HepG2 (cell line): ENCODE measurements around the gene ENO3. TPM values are rescaled to one million over a fixed set of nuclear protein-coding genes. Genes with fewer than 3 reads are reported as not detected.

Experiments
- ARHGAP35 ChIP-seq: sonication (generic); formaldehyde crosslinking; IDR thresholded peaks from 2 replicates; pipeline ENCODE4 v1.9.0; 2022; ENCODE audit warnings: mild to moderate bottlenecking, inconsistent platforms, moderate library complexity, missing genetic modification reagents, borderline replicate concordance
- BRF2 ChIP-seq: sonication (generic); formaldehyde crosslinking; IDR thresholded peaks from 2 replicates; pipeline ENCODE4 v1.8.1; 2022; ENCODE audit warnings: mild to moderate bottlenecking, missing genetic modification reagents
- CREB1 ChIP-seq, 2 experiments: fragments of 450-650 bp in 1 of 2; IDR thresholded peaks; 2 replicates each; pipeline ENCODE4 v1.6.1; 2016 to 2017; ENCODE audit warnings: control low read depth in 1 of 2, mild to moderate bottlenecking in 1 of 2, missing compliant biosample characterization in 1 of 2, missing genetic modification characterization in 1 of 2
- CREM ChIP-seq, 2 experiments: sonication (generic) in 1 of 2; formaldehyde crosslinking in 1 of 2; IDR thresholded peaks; 2 replicates each; pipeline versions ENCODE4 v1.4.0 to v1.6.1; 2016 to 2020; ENCODE audit warnings: antibody characterized with exemption in 1 of 2, mild to moderate bottlenecking in 1 of 2, missing genetic modification reagents in 1 of 2
- EEA1 ChIP-seq: sonication (generic); formaldehyde crosslinking; IDR thresholded peaks from 2 replicates; pipeline ENCODE4 v1.5.1; 2020; ENCODE audit warnings: mild to moderate bottlenecking, missing genetic modification reagents, borderline replicate concordance
- IKZF4 ChIP-seq: sonication (generic); formaldehyde crosslinking; IDR thresholded peaks from 2 replicates; pipeline ENCODE4 v1.5.1; 2020; ENCODE audit warnings: borderline replicate concordance, mild to moderate bottlenecking, low read depth, missing genetic modification reagents; ENCODE audit errors: not compliant biosample characterization
- KDM6A ChIP-seq: IDR thresholded peaks from 2 replicates; pipeline ENCODE4 v1.6.1; 2016; ENCODE audit warnings: low read depth
- MXD3 ChIP-seq: IDR thresholded peaks from 2 replicates; pipeline ENCODE4 v1.6.1; 2016; ENCODE audit warnings: mild to moderate bottlenecking, missing biosample characterization, missing genetic modification reagents
- NFYC ChIP-seq: IDR thresholded peaks from 2 replicates; pipeline ENCODE4 v1.6.1; 2016; ENCODE audit warnings: missing genetic modification reagents, missing compliant biosample characterization
- RAD21 ChIP-seq: fragments of 450-650 bp; formaldehyde crosslinking; IDR thresholded peaks from 2 replicates; pipeline ENCODE4 v1.5.0; 2020; ENCODE audit warnings: mild to moderate bottlenecking
- SIN3A ChIP-seq: IDR thresholded peaks from 2 replicates; pipeline ENCODE4 v1.6.1; 2011; ENCODE audit warnings: low read depth, mild to moderate bottlenecking, control low read depth, low read length, borderline replicate concordance
- SOX5 ChIP-seq: IDR thresholded peaks from 2 replicates; pipeline ENCODE4 v1.6.1; 2016; ENCODE audit warnings: borderline replicate concordance
- SRSF1 ChIP-seq: fragments of 200-400 bp; formaldehyde crosslinking; optimal IDR thresholded peaks from 2 replicates; pipeline ENCODE3; 2017; ENCODE audit warnings: mild to moderate bottlenecking, low read depth, low read length, moderate library complexity
- TBX2 ChIP-seq: sonication (generic); formaldehyde crosslinking; IDR thresholded peaks from 2 replicates; pipeline ENCODE4 v1.5.0; 2020; ENCODE audit warnings: missing genetic modification reagents, mild to moderate bottlenecking, borderline replicate concordance
- ZBED4 ChIP-seq: sonication (generic); formaldehyde crosslinking; IDR thresholded peaks from 2 replicates; pipeline ENCODE4 v1.4.0; 2020; ENCODE audit warnings: missing genetic modification reagents, borderline replicate concordance
- ZNF10 ChIP-seq: sonication (generic); formaldehyde crosslinking; IDR thresholded peaks from 2 replicates; pipeline ENCODE4 v1.4.0; 2020; ENCODE audit warnings: mild to moderate bottlenecking, low read depth, missing genetic modification reagents, borderline replicate concordance
- ZNF143 ChIP-seq: sonication (generic); formaldehyde crosslinking; IDR thresholded peaks from 2 replicates; pipeline ENCODE4 v1.4.0; 2020; ENCODE audit warnings: missing genetic modification reagents
- ZNF205 ChIP-seq: IDR thresholded peaks from 2 replicates; pipeline ENCODE4 v1.6.1; 2018; ENCODE audit warnings: missing biosample characterization, missing genetic modification reagents
- ZNF567 ChIP-seq: sonication (generic); formaldehyde crosslinking; IDR thresholded peaks from 2 replicates; pipeline ENCODE4 v1.8.1; 2023; ENCODE audit warnings: mild to moderate bottlenecking, missing genetic modification reagents, borderline replicate concordance
- ZNF614 ChIP-seq: IDR thresholded peaks from 2 replicates; pipeline ENCODE4 v1.6.1; 2018; ENCODE audit warnings: missing biosample characterization, missing genetic modification reagents, inconsistent platforms, borderline replicate concordance
- ZNF883 ChIP-seq: sonication (generic); formaldehyde crosslinking; IDR thresholded peaks from 2 replicates; pipeline ENCODE4 v1.5.1; 2020; ENCODE audit warnings: mild to moderate bottlenecking, missing genetic modification reagents; ENCODE audit errors: not compliant biosample characterization
- ZNF891 ChIP-seq: sonication (generic); formaldehyde crosslinking; IDR thresholded peaks from 2 replicates; pipeline ENCODE4 v1.5.0; 2020; ENCODE audit warnings: mild to moderate bottlenecking, missing genetic modification reagents
- ZSCAN31 ChIP-seq: sonication (generic); formaldehyde crosslinking; IDR thresholded peaks from 2 replicates; pipeline ENCODE4 v1.5.0; 2020; ENCODE audit warnings: low read depth, mild to moderate bottlenecking, missing genetic modification reagents
- polyA plus RNA-seq, 8 experiments: library from polyadenylated mRNA; depleted of rRNA in 3 of 8; stranded (reverse) in 7 of 8; unstranded in 1 of 8; fragments of >200 nt; fragmentation: Illumina TruSeq in 4 of 8; extraction: Trizol in 4 of 8; gene quantifications; 2 replicates each; pipeline versions ENCODE4 v1.2.1 to v1.2.3, GENCODE V29; 2011 to 2016; ENCODE audit warnings: low read depth in 4 of 8, missing spikeins in 1 of 8, mixed read lengths in 1 of 8; ENCODE audit not compliant: insufficient read depth in 1 of 8
- total RNA-seq, 5 experiments: library from RNA; depleted of rRNA; stranded (reverse); fragments of >200 nt; fragmentation: Illumina TruSeq; extraction: Trizol; gene quantifications; 2 replicates each; pipeline ENCODE4 v1.2.3, GENCODE V29; 2016; ENCODE audit warnings: low read depth in 1 of 5

Gene ENO3
- total and polyA plus RNA-seq, 2 of the 13 experiments (the other 11 are each of a cell fraction or from before 2014, with no cell fraction given) = 59.8 to 69.8 TPM

GRCh38 chr17:4967539-4968485 lies 16.9 kb downstream of the ENO3 start, which contains the start of gene SPAG7 (continued):
- 0 out of 2 replicates have a peak, but pooled peaks have one; percentile 34 for TF ChIP-seq ZNF567 (CRISPR knock-in tag)
- peak; percentile 62 for TF ChIP-seq TBX2 (CRISPR knock-in tag)
- TF ChIP-seq ZNF143 = peak; percentile 63
- TF ChIP-seq CREB1 (IDR thresholded peaks at IDR 0.05) = no peak
- peak; percentile 66 for TF ChIP-seq CREB1 (CRISPR knock-in tag; IDR thresholded peaks at IDR 0.05)
- 0 out of 2 replicates have a peak, but pooled peaks have one; percentile 7 for TF ChIP-seq SOX5 (CRISPR knock-in tag)
- peak; percentile 68; the same call in 1 of the 2 replicates for TF ChIP-seq BRF2
- TF ChIP-seq ZNF614 (CRISPR knock-in tag) = peak; percentile 36; the same call in 1 of the 2 replicates
- peak; percentile 11 for TF ChIP-seq ZNF883
- peak; percentile 68 for TF ChIP-seq ZNF891
- peak; percentile 12; the same call in 1 of the 2 replicates for TF ChIP-seq EEA1 (CRISPR knock-in tag)
- TF ChIP-seq ZNF10 (CRISPR knock-in tag) = no peak
- peak; percentile 32 for TF ChIP-seq SRSF1
- peak; percentile 36; the same call in 1 of the 2 replicates for TF ChIP-seq ZNF205
- peak; percentile 51 for TF ChIP-seq MXD3 (CRISPR knock-in tag)
- TF ChIP-seq SIN3A = peak; percentile 65; the same call in 1 of the 2 replicates
- TF ChIP-seq RAD21 (CRISPR knock-in tag) = peak; percentile 77
- TF ChIP-seq ZBED4 (CRISPR knock-in tag) = peak; percentile 62
- peak; percentile 6; the same call in 1 of the 2 replicates for TF ChIP-seq NFYC (CRISPR knock-in tag)
- TF ChIP-seq CREM (IDR thresholded peaks at IDR 0.05) = peak; percentile 44
- TF ChIP-seq CREM (CRISPR knock-in tag; IDR thresholded peaks at IDR 0.05) = no peak; the same call in 1 of the 2 replicates
- TF ChIP-seq KDM6A (CRISPR knock-in tag) = no peak
- TF ChIP-seq ZSCAN31 (CRISPR knock-in tag) = peak; percentile 29; the same call in 1 of the 2 replicates
- peak; percentile 58; the same call in 1 of the 2 replicates for TF ChIP-seq ARHGAP35
- peak; percentile 62 for TF ChIP-seq IKZF4 (CRISPR knock-in tag)
